ENCODE measurements around the gene TMIE.

Gene TMIE

DNA sequence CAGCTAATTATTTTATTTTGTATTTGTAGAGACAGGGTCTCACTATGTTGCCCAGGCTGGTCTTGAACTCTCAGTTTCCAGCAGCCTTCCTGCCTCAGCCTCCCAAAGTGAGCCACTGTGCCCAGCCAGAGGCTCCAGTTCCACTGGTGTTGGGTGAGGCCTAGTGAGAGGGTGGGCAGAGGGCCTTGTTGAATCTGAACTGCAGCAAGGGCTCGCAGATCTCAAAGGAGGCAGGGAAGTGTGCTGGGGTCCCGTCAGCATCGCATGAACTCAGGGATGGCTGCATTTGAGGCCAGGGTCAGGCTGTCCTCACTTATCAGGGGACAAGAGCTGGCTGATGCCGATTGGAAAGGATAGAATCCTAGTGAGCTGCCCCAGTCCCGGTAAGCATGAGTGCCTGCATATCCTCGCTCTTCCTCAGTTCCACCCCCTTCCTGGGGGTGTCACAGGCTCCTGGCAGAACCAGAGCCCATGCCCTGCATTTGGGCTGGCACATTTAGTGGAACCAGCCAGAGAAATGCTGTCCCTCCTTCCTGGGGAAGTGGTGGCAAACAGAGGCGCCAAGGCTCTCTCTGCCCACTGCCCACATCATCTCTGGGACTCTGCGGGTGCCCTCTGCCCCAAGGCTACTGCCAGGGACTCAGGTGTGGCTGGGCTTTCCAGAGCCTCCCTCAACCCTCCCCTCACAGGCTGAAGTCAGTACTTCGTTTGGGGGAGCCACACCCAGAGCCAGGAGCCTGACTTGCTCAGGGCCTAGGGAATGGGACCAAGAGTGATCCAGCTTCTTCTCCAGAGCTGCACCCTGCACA, 31.8 kb upstream of the TMIE start:
- DNase-seq = no peak

DNA sequence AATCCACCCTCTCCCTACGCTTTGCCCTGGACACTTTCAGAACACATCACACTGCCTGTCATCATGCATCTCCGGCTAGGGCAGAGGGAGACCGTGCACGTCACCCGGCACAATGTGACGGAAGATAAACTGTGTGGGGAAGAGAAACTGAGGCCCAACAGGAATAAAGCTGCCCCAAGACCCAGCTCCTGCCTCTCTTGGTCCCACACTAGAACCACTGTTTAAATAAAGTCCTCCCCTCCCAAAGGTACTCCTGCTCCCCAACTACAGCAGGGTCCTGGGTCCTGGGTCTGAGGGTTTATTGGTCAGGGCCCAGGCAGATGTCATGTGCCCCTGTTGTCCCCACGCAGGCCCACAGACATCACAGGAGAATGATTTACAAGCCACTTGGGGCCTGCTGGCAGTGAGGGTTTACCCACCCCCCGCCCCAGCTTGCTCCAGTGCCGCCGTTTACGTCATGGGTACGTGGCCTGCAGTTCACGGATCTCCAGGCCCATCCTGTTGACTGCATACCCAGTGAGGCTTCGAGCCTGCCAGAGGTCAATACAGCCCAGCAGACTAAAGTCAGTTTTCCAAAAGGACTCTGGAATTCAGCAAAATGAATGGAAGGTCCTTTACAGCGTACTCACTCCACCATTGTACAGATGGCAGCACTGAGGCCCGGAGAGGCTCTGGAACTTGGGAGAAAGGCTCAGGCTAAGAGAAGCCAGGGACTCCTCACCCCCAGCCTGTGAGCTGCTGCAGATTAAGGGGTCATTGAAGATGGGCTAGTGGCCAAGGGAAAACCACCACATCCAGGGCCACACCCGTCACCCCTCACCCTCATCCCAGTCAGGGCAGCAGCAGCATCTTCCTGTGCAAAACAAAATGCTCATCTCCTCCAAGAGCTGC, 30.9 kb upstream of the TMIE start:
- no peak for DNase-seq

DNA sequence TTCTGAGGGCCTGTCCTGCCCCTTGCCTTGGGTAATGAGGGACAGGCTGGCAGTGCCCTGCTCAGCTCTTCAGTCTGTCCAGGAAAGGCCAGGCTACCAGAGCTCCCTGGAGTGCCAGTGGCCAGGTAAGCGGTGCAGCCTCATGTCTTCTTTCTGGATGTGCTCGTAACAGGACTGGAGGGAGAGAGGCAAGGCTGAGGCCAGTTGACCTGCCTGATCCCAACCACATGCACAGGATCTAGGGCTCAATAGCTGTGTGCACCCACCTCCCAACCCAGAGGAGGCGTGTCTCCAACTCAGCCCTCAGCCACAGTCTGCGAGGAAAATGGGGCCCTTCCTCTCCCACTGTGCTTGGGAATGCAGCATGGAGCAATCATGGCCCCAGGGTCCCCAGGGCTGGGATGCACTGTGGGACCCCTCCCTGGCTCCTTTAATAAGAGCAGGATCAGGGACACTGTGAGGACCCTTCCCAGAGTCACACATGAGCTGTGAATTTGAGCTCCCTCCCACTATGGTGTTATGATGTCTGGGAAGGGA, 30.2 kb upstream of the TMIE start:
- no peak for DNase-seq

DNA sequence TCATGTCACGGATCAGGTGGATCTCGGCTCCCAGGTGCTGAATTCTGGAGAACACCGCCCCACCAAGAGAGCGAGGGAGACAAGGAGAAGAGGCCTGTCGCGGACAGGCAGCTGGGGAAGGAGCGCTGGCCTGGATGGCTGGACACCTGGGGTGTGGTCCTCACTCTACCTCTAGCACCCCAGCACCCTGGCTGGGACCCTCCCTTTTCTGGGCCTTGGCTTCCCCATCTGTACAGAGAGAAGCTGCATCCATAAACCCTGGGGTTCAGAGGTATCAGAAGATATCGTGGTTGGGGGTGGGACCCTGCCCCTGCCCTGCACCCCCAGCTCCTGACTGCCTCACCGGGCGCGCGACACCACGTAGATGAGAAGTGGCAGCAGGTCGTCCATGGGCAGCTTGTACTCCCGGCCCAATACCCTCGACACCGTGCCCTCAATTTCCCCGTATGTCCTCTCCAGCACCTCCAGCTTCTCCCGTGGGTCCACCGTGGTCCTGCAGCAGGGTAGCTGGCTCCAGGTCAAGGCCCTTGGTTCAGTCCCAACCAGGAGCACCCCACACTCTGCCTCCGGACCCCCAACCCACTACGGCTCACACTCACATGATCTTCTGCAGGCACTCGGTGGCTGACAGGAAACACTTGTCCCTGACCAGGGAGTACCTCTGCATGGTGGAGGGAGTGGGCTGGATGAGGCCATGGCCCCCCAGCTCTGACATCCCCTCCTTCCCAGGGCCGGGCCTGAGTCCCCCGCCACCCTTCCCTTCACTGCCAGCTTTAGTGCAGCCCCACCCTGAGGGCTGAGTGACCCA, 29.4 kb upstream of the TMIE start:
- DNase-seq = no peak

DNA sequence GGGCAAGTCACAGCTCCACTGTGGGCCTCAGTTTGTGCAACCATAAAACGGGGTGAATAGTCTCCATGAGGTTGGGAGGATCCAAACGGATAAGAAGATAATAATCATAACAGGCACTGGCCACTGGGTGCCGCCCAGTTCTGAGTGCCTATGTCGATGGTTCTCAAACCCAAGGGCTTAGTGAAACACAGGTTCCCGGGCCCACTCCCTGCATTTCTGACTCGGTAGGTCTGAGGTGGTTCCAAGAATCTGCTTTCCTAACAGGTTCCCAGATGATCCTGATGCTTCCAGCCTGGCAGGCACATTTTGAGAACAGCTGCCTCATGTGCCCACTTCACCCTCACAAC, 28.9 kb upstream of the TMIE start:
- no peak for DNase-seq

DNA sequence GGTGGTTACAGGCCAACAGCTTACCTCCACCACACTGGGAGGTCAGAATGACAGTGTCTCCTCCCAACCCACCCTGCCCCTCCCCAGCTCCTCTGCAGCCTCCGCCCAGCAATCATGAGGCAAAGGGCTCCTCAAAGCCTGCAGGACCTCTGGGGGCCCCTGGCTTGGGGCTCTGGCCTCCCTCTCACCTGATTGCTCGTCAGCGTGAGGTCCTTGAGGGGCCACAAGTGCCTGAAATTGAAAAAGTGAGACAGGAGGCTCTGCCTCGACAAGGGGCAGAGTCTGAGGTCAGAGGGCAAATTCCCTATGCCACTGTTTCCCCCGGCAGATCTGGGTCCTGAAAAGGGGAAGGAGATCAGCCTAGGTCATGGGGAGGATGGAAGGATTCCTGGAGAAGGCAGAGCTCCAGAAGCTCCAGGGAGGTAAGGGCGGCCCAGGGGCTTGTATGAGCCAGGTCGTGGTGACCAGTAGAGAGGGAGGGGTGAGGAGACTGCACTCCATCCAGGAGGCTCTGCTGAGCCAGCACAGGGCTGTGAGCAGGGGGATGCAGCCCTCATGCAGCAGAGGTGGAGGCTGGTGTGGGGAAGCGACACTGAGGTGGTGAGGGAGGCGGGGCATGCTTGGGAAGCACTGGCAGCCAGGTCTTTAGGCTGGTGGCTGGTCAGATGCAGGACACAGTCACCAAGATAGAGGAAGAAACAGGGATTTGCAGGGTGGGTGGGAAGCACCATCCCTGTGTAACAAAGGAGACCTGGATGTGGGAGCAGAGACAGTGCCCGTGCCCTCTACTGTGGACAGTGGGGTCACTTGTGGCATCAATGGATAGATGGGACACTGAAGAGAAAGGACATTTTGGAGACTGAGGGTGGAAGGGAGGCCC, 27.8 kb upstream of the TMIE start:
- DNase-seq = no peak

DNA sequence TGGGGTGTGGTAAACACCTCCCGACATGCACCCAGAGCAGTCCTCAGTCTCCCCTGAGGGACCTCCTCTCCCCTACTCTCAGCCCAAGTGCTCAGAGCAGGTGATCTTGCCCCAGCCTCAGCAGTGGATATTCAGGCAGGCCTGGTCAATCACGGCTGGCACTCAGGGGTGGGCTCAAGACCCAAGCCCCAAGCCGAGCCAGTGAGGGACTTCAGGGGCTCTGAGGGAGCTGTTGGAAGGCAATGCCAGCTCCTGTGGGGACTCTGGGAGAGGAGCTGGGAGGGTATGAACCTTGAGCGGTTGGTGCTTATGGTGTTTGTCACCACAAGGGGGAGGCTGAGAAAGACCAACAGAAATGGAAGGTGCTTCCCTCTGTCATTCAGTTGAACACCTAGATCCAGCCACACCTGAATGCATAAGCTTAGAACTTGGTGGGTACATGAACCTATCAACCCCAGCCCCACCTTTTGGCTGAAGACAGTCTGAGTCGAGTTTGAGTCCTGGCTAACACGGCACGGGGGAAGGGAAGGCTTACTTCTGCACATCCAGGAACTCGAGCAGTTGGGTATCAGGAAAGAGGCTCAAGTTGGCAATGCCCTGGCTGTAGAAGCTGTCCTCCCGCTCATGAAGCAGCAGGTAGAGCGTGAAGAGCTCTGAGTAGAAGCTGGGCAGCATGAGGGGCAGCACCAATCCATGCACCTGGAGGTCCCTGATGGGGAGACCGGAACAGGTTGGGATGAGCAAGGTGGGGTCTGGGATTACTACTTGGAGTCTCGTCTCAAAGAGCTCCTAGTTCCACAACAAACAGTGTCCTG, 27.0 kb upstream of the TMIE start:
- DNase-seq = no peak

DNA sequence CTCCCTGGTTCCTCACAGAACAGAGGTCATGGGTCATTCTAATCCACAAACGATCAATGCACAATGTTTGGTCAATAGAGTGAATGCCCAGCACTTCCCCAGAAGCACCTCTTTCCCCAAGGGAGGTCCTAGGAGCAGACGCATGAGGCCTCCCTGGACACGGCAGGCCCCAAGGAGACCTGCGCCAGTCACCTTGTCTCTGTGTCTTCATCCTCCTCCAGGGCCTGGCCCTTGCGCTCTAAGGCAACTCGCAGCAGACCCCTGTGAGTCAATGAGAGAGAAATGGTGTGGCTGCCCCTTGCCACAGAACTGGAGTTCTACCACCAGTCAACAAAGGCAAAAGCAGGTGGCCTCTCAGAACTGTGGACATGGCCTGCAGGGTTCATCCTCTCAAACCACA, 25.8 kb upstream of the TMIE start:
- no peak for DNase-seq

DNA sequence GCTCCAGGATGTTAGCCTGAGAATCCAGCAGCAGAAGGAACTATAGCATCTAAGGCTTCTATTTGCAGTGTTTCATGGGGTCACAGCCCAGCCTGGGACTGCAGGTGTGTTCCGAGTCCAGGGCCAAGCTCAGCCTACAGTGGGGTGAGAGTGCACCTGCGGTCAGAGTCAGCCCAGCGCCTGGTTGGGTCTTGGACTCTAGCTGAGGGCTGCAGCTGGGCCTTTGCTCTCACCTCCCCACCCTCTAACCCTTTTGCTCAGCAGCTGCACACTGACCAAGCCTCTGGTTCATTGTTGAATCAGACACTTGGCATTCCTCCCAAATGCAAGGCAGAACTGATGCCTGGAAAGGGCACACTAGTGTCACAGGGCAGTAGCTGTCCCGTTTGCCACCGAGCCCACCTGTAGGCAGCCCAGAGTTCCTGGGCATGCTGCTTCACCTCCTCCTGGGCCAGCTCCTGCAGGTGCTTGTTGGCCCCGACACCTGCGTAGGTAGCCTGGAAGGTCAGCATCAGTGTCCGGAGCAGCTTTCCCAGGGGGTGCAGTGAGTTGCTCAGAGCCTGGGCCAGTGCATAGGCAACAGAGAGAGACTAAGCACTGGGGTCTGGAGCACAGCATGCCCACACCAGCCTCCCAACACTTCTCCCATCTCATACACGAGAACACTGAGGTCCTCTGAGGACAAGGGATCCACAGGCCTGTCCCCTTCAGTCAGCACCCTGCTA, 25.2 kb upstream of the TMIE start:
- no peak for DNase-seq

DNA sequence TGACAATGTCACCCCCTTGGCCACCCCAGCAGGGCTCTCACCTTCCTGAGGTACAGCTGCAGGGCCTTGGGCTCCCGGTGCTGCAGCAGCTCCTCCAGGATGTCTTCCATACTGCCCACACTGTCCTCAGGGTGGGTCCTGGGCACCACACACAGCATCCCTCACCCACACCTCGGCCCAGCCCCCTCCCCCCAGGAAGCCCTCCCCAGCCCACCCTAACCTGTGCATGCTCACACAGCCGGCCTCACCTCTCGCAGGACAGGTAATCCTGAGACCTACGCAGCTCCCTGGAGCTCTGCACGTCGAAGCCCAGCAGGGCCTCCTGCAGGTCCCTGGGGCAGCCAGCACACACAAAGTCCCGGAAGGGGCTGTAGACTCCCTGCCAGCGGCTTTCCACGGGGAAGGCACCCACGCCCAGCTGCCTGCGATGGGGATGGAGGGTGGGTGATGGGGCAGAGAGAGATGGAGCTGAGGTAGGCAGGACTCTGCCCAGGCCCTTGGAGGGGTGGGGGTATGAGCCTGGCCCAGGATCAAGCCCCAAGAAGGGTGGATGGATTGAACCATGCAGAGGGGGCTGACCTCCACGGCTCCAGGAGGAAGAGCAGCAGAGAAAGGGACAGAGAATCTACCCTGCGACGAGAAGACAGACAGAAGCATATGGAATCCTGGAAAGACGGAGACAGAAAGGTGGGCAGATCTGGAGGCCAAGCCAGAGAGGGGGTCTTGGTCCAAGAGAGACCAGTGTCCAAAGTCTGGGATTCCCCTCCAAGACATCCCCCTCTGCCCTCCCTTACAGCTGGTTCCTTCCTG, 24.4 kb upstream of the TMIE start:
- no peak for DNase-seq

DNA sequence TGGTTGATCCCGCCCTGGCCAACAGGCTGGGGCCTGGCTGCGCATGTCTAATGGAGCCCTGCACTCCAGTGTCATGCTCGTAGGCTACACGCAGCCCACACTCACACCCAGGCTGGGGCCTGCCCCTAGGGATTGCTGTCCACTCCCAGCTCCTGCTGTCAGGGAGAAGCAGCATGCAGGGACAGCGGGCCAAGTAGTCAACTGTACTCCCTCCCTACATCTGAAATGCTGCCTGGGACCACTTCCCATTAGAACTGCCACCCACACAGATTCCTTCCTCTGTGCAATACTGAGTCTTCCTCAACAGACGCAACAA, 23.8 kb upstream of the TMIE start:
- DNase-seq = no peak

DNA sequence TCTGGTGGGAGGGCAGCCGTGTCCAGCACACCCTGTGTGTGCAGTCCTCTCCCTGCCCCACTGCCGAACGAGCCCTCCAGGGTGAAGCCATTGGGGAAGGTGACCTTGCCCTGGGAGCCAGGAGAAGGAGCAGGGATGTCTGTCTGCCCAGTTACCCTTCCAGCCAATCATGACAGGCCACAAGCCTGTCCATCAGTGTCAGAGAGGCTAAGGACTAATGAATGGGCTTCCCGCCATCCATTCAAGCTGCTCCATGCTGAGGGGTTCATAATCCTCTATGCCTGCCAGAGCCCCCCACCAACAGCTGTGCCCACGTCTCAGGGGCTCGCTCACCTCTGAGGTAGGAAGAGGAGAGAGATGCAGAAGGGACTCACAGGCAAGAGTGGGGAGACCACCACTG, 22.9 kb upstream of the TMIE start:
- no peak for DNase-seq

DNA sequence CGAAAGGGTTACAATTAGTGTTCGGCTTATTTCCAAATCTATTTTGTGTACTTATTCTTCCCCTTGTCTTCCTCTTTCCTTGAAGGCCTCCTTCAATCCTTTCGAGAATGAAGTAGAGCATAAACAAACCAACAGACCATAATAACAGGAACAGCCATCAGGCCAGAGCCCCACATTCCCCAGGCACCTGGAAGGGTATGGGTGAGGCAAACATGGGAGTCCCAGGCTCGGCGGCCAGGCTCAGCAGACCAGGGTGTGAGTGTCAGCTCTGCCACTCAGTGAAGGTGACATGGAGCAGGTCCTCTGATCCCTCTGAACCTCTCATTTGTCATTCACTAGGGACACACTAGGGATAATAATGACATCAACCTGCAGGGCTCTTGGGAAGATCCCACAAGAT, 21.5 kb upstream of the TMIE start:
- no peak for DNase-seq

DNA sequence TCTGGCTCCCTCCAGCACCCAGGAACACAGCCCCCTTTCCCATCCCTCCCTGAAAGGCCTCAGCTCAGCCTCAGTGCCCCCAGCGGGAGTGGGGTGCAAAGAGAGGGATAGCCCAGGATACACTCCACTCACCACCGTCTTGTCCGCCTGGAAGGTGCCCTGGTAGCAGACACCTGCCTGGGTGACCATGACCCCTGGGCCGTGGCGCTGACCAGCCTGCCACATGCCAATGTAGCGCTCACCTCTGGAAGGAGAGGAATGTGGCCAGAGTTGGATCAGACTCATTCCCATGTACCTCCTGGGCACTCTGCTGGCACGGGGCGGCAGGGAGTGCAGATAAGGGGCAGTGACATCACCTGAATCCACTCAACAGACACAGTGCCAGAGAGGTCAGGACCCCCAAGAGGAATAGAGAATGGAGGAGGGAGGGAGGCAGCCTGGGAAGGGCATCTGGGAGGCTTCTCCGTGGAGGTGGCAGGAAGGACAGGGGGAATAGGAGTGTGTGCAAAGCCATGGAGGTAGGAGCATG, 20.8 kb upstream of the TMIE start:
- no peak for DNase-seq

DNA sequence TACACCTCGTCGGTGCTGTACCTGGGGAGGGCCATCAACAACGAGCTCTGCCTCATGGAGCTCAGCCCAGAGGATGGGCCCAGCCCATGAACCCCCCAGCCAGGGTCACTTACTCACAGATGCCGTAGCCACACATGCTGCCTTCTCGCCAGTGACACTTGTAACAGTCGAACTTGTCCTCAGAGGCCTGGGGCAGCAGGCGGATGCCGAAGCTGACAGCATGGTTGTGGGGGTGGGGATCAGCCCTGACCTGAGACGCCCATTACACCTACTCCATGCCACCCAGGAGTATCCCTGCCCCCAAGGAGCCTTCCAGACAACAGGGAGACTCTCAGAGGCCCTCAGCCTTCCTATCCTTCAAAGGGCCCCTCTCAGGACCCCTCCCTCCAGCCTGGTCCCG, 19.8 kb upstream of the TMIE start:
- no peak for DNase-seq

DNA sequence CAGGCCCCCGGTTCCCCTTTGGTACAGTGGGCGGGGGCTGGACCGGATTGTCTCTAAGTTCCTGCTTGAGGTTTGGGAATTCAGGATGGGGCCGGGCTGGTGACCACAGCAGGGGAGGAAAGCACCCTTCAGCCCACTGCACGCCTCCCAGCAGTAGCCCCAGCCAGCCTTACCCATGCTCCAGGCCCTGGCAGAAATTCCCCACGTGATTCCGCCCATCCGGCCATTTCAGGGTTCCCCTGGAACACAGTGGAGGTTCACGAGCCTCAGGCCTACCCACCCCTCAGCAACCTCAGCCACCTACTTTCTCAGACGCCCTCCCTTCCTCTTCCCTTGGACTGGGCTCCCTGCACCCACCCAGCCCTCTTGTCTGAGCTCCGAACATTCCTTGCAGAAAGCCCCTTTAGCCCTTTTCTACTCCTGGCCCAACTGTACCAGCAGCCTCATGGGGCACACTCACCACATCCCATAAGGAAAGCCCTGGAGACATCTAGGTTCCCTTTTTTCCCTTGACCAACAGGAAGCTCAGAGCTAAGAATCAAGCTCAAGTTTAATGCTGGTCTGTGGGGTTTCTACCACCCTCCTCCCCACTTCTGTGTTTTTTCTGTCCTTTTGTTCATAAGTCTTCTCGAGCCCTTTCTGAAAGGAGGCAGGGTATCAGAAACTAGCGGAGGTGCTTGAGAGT, 19.2 kb upstream of the TMIE start:
- DNase-seq = no peak

DNA sequence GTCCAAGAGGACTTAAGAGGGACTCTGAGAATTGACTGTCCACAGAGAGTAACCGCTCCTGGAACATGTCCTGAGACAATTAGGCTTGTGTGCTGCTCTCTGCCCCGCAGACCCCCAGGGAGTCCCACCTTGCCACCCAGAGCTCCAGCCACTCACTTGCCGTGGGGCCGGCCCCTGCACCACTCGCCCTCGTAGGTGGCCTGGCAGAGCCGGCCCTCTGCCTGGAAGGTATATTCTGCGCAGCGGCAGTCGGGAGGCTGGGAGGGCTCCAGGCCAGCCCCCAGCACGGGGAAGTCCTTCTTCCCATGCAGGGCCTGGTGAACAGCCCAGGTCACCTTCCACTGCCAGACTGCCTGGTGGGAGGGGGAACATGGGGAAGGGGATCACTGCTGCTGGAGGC, 18.2 kb upstream of the TMIE start:
- DNase-seq = no peak

DNA sequence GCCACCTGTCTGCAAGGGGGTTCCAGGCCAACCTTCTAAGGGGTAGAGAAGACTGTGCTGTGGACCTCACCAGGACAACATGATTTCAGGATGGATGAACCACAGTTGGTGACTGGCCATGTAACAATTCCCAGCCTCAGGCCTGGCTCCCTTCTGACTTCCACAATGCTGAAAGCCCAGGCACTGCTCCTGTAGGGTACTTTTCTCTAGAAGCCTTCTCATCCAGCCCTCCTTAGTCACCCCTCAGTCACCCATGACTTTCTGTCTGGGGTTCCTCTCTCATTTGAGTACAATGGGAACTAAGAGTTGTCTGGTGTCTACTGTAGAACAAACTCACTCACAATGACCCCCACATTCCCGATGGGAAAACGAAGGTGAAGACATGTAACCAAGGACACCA, 16.3 kb upstream of the TMIE start:
- no peak for DNase-seq

DNA sequence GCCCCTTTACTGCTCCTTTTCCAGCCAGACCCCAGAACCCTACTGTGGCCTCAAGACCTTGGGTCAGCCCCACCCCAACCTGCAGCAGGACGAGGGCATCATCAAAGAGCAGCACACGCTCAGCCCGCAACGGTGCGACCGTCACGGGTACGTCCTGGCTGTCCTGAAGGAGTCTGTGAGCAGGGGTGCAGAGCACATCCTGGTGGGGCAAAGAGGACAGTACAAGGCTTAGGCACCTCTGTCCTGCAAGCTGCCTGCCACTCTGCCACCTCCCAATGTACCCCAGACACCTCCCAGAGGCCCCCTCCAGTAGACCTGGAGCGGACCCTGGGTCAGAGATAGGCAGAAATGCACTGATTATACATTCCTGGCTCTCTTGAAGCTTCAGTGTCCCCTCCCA, 15.7 kb upstream of the TMIE start:
- DNase-seq = no peak
